HG02970 (cell line): ENCODE measurements around the gene METTL8.
A peak's percentile ranks its signal among the peaks of the same experiment; 100 is the strongest.
"Not testable (repeated sequence)": the region's sequence is repeated elsewhere in the genome, so short reads cannot be mapped to it uniquely, and the experiment has no call there.

ENCODE experiments used
- ATAC-seq: cut with Tn5 transposase; IDR thresholded peaks from one replicate; pipeline ENCODE4 v1.9.1; 2021; ENCODE audit warnings: mild to moderate bottlenecking, moderate library complexity, moderate number of reproducible peaks; ENCODE audit not compliant: unreplicated experiment, low FRiP score

The METTL8 gene

DNA sequence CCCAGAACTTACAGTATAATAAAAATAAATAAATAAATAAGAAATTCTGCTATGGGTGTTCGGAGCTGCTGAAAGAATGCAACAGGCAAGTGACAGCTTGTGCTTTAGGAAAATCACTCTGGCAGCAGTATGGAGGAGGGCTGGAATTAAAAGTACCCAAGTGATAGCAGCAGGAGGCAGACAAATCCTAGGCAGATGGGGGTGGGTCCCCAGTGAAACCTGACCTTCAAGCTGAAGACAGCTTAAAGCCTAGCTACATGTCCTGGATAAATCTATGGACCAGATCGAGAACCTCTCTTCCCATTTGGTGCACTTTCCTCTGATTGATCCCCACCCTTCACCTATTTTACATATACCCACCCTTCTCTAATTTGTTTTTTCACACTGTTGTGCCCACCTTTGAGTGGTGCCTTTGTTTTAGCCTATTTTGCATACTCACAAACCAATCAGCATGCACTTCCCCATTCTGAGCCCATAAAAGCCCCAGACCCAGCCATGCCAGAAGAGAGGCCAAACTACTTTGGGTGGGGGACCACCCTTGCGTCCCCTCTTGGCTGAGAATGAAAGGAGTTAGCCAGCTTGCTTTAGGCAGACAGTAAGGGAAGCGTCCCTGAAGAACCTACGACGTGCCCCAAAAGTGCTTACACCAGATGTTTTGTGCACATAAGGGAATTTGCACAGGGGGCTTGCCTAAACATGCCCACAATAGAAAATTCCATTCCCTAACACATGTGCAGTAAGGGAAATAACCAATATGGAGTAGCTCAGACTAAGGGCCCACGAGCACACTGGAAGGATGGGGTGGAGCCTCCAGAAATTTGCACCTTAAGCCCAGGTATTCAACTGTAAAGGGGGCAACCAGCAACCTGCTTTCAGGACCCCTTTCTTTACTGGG, 3.0 kb downstream of the METTL8 start:
- ATAC-seq: no peak

GRCh38 chr2:171422710-171423495, 10.9 kb downstream of the METTL8 start:
- ATAC-seq: not testable (repeated sequence)

- no peak for ATAC-seq
These were observed 12.8 kb downstream of the METTL8 start for GRCh38 chr2:171420728-171421563.

DNA sequence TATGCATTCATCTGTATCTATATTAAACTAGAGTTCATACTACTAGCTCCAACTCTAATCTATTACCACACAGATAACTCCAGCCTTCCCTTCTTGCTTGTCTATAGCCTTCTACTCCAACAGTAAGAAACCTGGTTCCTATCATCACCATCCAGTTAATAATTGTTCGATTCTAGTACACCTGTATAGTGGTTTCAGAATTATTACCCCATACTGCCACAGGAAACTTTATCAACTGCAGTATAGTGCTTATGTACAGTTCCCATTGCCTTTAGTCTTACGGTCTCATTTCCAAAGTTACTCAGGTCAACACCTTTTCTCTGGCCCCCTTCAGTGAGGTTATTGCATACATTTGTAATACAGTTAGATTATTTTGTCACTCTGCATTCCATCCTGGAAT, 14.5 kb downstream of the METTL8 start:
- ATAC-seq: no peak

GRCh38 chr2:171416009-171416926, 17.5 kb downstream of the METTL8 start:
- peak; percentile 76 for ATAC-seq

- ATAC-seq: not testable (repeated sequence)
These were observed 19.1 kb downstream of the METTL8 start for GRCh38 chr2:171414645-171415044.

GRCh38 chr2:171412571-171413175, 21.1 kb downstream of the METTL8 start:
- ATAC-seq: no peak

DNA sequence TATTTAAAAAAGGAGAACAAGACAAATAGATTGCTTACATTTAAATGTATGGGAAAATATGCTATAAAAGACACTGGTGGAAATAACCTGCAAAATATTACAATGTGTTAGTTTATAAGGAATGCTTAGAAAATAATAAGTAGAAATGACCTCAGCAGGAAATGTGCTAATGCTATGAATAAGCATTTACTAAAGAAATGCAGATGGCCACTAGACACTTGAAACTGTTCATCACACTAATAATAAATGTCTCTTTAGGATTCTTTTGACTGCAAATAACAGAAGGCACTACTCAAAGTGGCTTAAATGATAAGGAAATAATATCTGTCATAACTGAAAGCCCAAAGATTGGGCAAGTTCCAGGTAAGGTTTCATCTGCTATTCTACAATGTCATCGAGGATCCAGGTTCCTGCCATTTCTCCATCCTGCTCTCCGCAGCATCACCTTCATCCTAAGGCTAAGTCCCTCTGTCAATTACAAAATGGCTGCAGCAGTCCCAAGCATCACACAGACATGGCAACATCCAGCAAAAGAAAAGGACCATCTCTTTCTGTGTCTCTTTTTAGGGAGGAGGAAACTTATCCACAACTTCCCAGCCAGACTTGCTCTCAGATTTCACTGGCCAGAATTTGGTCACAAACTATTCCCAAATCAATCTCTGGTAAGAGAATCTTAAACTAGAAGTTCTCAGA, 21.9 kb downstream of the METTL8 start:
- ATAC-seq: no peak

- no peak for ATAC-seq
These were observed 22.6 kb downstream of the METTL8 start for GRCh38 chr2:171411214-171411613.

DNA sequence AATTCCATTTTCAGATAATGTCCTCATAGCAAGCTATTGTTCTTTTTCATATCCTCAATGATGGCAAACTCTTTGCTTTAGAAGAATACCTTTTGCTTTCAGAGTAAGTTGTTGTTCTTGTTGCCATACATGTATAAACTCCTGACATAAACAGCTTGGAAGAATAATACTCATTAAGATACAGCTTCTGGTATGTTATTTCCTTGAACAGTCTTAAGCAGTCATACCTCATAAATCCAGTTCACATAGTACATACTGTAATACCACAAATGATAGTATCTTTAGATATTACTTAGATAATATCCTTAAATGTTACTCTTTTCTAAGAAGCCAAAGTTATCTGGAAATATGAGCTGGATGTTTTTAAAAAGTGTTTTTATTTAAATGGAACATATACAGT, 23.2 kb downstream of the METTL8 start:
- ATAC-seq: no peak

- no peak for ATAC-seq
These were observed 23.7 kb downstream of the METTL8 start for GRCh38 chr2:171410101-171410500.

DNA sequence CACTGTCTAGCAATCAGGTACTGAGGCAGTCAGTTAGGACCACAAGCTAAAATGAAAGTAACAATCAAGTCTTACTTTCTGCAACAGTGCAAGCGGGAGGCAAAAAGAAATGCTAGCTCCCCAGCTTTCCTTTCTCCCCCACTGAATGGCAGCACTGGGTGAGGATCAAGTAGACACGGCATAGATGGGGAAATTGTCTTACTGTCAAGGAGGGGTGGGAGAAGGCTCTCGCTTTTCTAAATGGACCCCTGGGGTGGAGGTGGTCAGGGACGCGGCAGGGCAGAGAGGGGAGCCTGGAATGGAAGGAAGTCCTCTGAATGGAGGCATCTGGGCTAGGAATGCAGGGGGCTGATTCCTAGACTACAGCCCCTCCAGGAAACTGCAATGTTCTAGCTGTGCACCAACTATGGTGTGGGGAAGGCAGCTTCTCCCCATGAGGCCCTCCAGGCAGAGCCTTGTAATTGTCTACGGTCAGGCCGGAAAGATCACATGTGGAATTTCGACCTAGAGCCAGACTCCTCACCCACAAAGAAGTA, 24.3 kb downstream of the METTL8 start:
- no peak for ATAC-seq

GRCh38 chr2:171407676-171408044, 26.1 kb downstream of the METTL8 start:
- ATAC-seq: no peak

- peak; percentile 54 for ATAC-seq
These were observed 26.6 kb downstream of the METTL8 start for GRCh38 chr2:171407030-171407675.

DNA sequence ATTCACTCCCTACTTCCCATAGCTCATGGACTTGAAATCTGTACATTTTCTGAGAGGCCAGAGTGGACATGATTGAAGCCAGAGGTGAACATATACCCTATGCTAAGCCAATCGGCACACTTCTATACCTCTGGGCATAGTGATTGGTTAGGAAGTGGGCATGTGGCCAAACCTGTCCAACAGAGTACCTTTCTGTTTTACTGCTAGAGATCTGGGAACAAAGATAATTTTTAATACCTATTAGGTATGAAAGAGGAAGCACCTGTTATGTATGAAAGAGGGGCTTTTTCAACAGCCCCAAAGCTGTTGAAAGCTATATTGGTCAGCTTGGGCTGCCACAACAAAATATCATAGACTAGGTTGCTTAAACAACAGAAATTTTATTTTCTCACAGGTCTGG, 27.7 kb downstream of the METTL8 start:
- no peak for ATAC-seq

GRCh38 chr2:171405546-171405945, 28.2 kb downstream of the METTL8 start:
- no peak for ATAC-seq

DNA sequence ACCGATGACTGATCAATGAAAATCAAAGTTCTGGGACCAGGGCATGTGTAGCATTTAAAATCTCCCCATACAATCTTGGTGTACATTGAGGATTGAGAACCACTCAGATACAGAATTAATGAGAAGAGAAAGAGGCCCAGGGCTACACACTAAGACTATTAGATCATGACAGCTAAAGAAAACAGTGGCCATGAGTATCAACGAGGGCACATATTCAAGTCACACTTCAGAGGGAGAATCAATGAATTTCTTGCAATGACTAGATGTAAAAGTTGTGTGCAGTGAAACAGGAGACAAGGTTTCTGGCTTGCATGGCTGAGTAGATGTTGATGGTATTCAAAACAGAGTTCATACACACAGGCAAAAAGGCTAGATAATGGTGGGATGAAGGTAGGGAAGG, 29.1 kb downstream of the METTL8 start:
- no peak for ATAC-seq

GRCh38 chr2:171404261-171404660, 29.5 kb downstream of the METTL8 start:
- ATAC-seq: no peak
